Stimulated activated CD4-positive, alpha-beta T cell treated with anti-CD3 and anti-CD28 coated beads, Interleukin-15, amount 100 ng/mL, for 24 hours (primary cell): Measurements from ENCODE around the gene PRKACG.
"Not testable (repeated sequence)": the region's sequence is repeated elsewhere in the genome, so short reads cannot be mapped to it uniquely, and the experiment has no call there.

Source experiments
- DNase-seq: peaks from one replicate; pipeline ENCODE4 v3.0.0-alpha.2; 2020

Gene PRKACG

GRCh38 chr9:69023650-69024049, 9.7 kb upstream of the PRKACG start:
- no peak for DNase-seq

GRCh38 chr9:69020301-69021145, 6.6 kb upstream of the PRKACG start:
- DNase-seq, result no peak

- no peak for DNase-seq
These were observed 5.9 kb upstream of the PRKACG start for GRCh38 chr9:69019808-69020207.

GRCh38 chr9:69018737-69019136, 4.8 kb upstream of the PRKACG start:
- no peak for DNase-seq

- no peak for DNase-seq
These were observed 2.5 kb upstream of the PRKACG start for GRCh38 chr9:69016191-69017096.

- no peak for DNase-seq
These were observed 558 bp downstream of the PRKACG start for GRCh38 chr9:69013382-69013727.

GRCh38 chr9:69012696-69013381, 1.1 kb downstream of the PRKACG start:
- no peak for DNase-seq

GRCh38 chr9:69009708-69010107, 4.2 kb downstream of the PRKACG start:
- no peak for DNase-seq

GRCh38 chr9:69004836-69005235, 9.1 kb downstream of the PRKACG start:
- no peak for DNase-seq

- DNase-seq, result no peak
These were observed 10.9 kb downstream of the PRKACG start for GRCh38 chr9:69003051-69003450.

GRCh38 chr9:69001921-69002320, 12.0 kb downstream of the PRKACG start:
- DNase-seq, result no peak

GRCh38 chr9:68999393-69000105, 14.4 kb downstream of the PRKACG start:
- peak; percentile 71 for DNase-seq

- no peak for DNase-seq
These were observed 15.1 kb downstream of the PRKACG start for GRCh38 chr9:68998812-68999211.

GRCh38 chr9:68998385-68998784, 15.5 kb downstream of the PRKACG start:
- DNase-seq, result no peak

- DNase-seq, result no peak
These were observed 16.2 kb downstream of the PRKACG start for GRCh38 chr9:68997666-68998065.

- DNase-seq, result no peak
These were observed 17.5 kb downstream of the PRKACG start for GRCh38 chr9:68996462-68996861.

- DNase-seq, result no peak
These were observed 18.1 kb downstream of the PRKACG start for GRCh38 chr9:68995776-68996175.

- no peak for DNase-seq
These were observed 22.5 kb downstream of the PRKACG start for GRCh38 chr9:68991457-68991856.

- not testable (repeated sequence) for DNase-seq
These were observed 27.0 kb downstream of the PRKACG start for GRCh38 chr9:68986949-68987348.

GRCh38 chr9:68983522-68984424, 30.1 kb downstream of the PRKACG start:
- no peak for DNase-seq

GRCh38 chr9:68983008-68983411, 30.9 kb downstream of the PRKACG start:
- DNase-seq, result no peak

GRCh38 chr9:68981789-68982188, 32.1 kb downstream of the PRKACG start:
- DNase-seq, result no peak
